Measurements from ENCODE around the gene GRHL1.
"Not testable (repeated sequence)": the region's sequence is repeated elsewhere in the genome, so short reads cannot be mapped to it uniquely, and the experiment has no call there.

Gene GRHL1

GRCh38 chr2:10026940-10027569 lies 75.6 kb downstream of the GRHL1 start:
- DNase-seq (ENCODE audit: low spot score) = no peak

- DNase-seq (ENCODE audit: low spot score) = no peak
These were observed 76.3 kb downstream of the GRHL1 start for GRCh38 chr2:10027660-10028330.

GRCh38 chr2:10028407-10028987 lies 77.0 kb downstream of the GRHL1 start:
- no peak for DNase-seq (ENCODE audit: low spot score)

- peak; percentile 70 for DNase-seq (ENCODE audit: low spot score)
These were observed 77.7 kb downstream of the GRHL1 start for GRCh38 chr2:10028988-10029874.

GRCh38 chr2:10029875-10030223 lies 78.4 kb downstream of the GRHL1 start:
- DNase-seq (ENCODE audit: low spot score) = no peak

GRCh38 chr2:10030311-10030736 lies 78.8 kb downstream of the GRHL1 start:
- no peak for DNase-seq (ENCODE audit: low spot score)

GRCh38 chr2:10030798-10031197 lies 79.3 kb downstream of the GRHL1 start:
- DNase-seq (ENCODE audit: low spot score) = not testable (repeated sequence)

GRCh38 chr2:10031886-10032745 lies 80.6 kb downstream of the GRHL1 start:
- no peak for DNase-seq (ENCODE audit: low spot score)

GRCh38 chr2:10032746-10033105 lies 81.2 kb downstream of the GRHL1 start:
- DNase-seq (ENCODE audit: low spot score) = no peak

GRCh38 chr2:10033251-10034006 lies 81.9 kb downstream of the GRHL1 start:
- no peak for DNase-seq (ENCODE audit: low spot score)

- no peak for DNase-seq (ENCODE audit: low spot score)
These were observed 83.0 kb downstream of the GRHL1 start for GRCh38 chr2:10034333-10035052.

GRCh38 chr2:10035053-10035422 lies 83.5 kb downstream of the GRHL1 start:
- DNase-seq (ENCODE audit: low spot score) = no peak

- no peak for DNase-seq (ENCODE audit: low spot score)
These were observed 84.1 kb downstream of the GRHL1 start for GRCh38 chr2:10035633-10036032.

- peak; percentile 63 for DNase-seq (ENCODE audit: low spot score)
These were observed 84.8 kb downstream of the GRHL1 start for GRCh38 chr2:10036095-10036884.

- no peak for DNase-seq (ENCODE audit: low spot score)
These were observed 86.6 kb downstream of the GRHL1 start for GRCh38 chr2:10038123-10038522.

- DNase-seq (ENCODE audit: low spot score) = no peak
These were observed 87.2 kb downstream of the GRHL1 start for GRCh38 chr2:10038716-10039115.

- no peak for DNase-seq (ENCODE audit: low spot score)
These were observed 88.3 kb downstream of the GRHL1 start for GRCh38 chr2:10039658-10040410.

- DNase-seq (ENCODE audit: low spot score) = no peak
These were observed 90.2 kb downstream of the GRHL1 start for GRCh38 chr2:10041711-10042110.

Measured in iPS-NIHi11 (cell line).